Hepatic stellate cell (primary cell): Measurements from ENCODE around the gene BLTP3B.

Experiments
- DNase-seq: peaks from one replicate; pipeline ENCODE4 v3.0.0; 2011; ENCODE audit warnings: low spot score

Gene BLTP3B

DNA sequence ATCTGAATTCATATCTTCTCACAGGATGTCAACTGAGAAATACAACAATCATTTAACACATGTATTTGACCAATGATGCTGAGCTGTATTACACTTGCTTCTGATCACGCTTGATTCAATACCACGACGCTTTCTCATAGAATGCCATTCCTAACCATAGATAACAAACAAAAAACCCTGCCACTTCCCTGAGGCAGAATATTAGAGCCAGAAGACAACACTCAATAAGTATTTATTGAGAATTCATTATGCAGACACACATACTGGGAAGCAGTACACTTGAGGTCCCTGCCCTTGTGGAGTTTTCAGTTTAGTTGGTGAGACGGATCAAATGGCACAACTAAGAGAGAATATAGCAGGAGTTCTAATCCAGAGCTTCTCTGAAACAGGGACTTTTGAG lies 32.4 kb downstream of the BLTP3B start:
- no peak for DNase-seq

DNA sequence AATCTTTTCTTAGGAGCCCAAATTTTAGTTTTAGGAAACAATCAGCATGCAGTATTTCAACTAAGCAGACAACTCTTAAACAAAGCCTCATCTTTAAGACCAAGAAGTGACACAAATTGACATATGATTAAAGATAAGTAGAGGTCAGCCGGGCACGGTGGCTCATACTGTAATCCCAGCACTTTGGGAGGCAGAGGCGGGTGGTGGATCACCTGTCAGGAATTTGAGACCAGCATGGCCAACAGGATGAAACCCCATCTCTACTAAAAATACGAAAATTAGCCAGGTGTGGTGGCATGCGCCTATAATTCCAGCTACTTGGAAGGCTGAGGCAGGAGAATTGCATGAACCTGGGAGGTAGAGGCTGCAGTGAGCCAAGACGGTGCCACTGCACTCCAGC lies 35.8 kb downstream of the BLTP3B start:
- DNase-seq, result no peak

GRCh38 chr12:100105661-100106060 lies 37.0 kb downstream of the BLTP3B start:
- no peak for DNase-seq

DNA sequence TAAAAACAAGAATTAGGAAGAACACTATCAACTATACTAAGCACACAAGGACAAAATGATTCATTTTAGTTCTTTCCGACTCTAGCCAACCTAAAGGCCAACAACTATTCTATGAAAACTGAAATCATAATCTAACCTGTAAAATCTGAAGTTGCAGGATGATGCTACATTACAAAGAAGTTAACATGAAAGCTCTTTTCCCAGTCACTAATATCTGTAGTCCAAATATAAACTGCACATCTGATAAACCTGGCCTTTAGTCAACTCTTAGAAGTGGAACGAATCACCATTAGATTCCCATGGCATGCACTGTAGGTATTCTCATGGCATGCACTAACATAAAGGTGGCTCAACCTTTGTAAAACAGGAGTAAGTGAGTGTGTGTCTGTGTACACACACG lies 41.7 kb downstream of the BLTP3B start:
- DNase-seq, result no peak
